Inflammatory macrophage treated with lipopolysaccharide for 4 hours (primary cell): ENCODE measurements around the gene ARPC1A.
"Not testable (repeated sequence)": the region's sequence is repeated elsewhere in the genome, so short reads cannot be mapped to it uniquely, and the experiment has no call there.

ENCODE experiments used
- DNase-seq: peaks from one replicate; pipeline ENCODE4 v3.0.0-alpha.2; 2020

ARPC1A gene

GRCh38 chr7:99372275-99373090 is 46.8 kb downstream of the ARPC1A start:
- DNase-seq, result peak; percentile 31

DNA sequence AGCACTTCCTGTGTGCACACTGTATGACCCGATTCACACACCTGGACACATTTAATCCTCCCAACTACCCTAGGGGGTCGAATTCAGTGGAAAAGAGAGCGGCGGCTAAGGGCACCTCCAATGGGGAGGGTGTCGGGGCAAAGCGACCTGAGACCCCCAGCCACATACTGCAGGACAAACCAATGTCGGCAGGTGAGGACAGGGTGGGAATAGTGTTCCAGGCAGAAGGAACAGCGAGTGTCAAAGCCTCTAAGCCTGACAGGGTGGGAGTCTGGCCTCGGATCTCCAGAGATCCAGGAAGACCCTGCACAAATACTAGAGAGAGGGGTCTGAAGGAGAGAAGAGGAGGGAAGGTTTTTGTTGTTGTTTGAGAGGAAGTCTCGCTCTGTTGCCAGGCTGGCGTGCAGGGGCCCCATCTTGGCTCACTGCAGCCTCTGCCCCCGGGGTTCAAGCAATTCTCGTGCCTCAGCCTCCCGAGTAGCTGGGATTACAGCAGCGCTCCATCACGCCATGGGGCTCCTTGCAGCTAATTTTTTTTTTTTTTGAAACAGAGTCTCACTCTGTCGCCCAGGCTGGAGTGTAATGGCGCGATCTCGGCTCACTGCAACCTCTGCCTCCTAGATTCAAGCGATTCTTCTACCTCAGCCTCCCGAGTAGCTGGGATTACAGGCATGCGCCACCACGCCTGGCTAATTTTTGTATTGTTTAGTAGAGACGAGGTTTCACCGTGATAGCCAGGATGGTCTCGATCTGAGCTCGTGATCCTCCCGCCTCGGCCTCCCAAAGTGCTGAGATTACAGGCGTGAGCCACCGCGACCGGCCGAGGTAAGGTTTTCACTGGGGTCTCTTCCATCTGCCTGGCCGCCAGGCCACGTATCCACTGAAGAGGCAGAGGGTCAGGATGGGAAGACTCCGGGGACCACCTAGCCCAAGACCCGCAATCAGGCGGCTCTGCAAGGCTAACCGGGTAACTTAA is 47.7 kb downstream of the ARPC1A start:
- DNase-seq, result no peak

GRCh38 chr7:99374111-99375064 is 48.7 kb downstream of the ARPC1A start, which contains the start of gene ARPC1B:
Gene ARPC1B (plus strand): TSS chr7:99374730. CDS start chr7:99385715, 10,985 bp downstream.
- DNase-seq, result peak; percentile 91

GRCh38 chr7:99375070-99375807 is 49.5 kb downstream of the ARPC1A start:
- peak; percentile 80 for DNase-seq

DNA sequence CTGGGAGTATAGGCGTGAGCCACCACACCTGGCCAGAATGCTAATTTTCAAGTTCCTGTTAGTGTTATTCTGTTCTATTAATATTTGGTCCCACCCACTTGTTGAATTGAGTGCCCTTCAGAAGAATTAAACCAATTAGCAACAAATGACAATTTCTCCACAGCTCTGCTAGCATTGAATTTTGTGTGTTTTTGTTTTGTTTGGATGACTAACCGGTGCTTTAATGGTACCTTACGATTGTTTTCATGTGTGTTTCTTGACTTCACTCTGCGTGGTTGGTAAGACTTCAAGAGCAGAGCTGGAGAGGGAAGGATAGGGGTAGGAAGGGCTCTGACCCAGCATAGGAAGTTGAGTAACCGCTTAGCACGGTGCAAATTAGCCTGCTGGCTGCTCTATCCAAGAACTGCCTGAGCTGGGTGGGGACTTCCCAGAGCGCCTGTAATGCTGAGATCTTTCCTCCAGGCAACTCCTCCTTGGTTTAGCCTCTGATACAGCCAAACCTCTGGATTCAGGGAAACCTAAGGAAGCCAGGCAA is 53.4 kb downstream of the ARPC1A start:
- peak; percentile 96 for DNase-seq

GRCh38 chr7:99379693-99380031 is 54.0 kb downstream of the ARPC1A start:
- DNase-seq, result not testable (repeated sequence)

DNA sequence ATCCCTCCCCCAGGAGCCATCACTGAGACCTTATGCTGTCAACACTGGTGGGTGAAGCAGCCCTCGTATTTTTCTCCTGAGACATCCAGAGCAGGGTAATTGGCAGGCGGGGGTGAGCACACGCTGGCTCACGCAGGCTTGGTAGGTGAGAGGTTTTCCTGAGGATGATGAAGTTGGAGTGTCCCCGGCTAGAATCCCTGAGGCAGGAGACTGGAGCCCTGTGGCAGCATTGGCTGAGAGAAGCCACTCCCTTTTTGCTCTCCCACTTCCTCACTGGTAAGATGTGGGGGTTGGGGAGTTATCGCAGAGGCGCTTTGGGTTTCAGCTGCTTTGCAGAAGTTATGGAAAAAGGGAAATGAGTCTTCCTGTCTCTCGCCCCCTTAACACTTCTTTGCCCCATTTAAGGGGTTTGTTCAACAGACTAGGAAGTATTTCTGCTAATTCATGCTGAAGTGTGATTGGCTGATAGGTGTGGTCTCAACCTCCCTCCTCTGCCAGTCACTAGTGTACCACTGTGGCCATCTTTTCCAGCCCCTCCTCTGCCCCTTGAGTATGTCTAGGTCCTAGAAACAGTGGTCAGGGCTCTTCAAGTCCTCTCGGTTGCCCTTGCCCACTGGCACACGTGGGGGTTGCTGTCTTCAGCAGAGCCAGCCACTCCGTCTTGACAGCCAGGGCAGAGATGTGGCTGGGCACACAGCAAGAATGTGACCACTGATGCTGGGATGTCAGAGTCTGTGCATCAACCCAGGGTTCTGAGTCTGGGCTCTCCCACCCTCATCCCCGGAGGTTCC is 54.5 kb downstream of the ARPC1A start:
- DNase-seq, result peak; percentile 99

DNA sequence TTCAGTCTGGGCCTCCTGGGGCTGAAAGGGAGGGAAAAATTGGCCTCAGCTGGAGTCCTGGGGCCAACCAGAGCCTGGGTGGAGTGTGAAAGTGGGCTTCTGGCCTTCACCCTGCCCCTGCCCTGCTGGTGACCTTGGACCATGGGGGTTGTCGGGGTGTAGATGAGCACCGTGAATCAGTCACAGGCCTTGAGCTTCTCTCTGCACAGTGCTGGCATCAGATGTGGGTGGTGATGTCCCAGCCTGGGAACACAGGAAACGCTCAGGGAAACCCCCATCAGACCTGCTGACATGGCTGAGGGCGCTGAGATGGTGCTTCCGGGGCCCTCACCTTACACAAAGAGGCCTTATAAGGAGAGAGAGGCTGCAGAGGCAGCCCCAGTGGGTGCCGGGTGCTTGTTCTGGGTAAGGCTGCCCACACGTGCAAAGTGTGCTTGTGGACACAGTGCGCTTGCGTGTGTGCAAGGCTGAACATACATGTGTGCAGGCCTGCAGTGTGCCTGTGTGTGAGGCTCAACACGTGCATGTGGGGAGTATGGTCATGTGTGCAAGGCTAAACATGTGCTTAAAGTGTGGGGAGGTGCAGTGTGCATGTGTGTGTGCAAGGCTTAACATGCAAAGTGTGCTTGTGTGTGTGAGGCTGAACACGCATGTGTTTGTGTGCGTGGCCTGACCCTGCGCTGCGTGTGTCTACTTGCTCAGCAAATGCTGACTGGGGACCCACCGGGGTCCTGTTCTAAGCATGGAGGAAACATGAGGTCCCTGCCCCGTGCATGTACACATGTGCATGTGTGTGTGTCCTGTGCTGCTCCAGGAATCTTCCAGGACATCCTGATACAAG is 55.3 kb downstream of the ARPC1A start:
- peak; percentile 87 for DNase-seq

DNA sequence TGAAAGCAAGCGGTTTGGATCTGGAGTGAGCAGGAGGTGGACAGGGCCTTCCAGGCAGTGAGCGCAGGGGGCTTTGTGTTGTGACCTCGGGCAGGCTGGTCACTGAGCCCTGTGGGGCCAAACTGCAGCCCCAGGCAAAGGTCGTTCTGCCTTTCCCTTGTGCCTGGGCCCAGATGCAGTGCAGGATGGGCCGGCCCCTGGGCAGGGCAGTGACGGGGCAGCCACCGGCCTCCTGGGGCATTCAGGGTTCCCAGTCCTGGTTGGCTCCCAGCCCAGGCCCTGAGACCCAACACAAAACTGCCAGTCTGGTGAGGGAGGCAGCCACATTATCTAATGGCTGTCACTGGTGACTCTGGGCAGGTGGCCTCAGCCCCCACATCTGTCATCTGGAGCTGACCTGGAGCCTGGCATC is 56.0 kb downstream of the ARPC1A start:
- DNase-seq, result no peak

GRCh38 chr7:99383203-99383602 is 57.5 kb downstream of the ARPC1A start:
- DNase-seq, result no peak

DNA sequence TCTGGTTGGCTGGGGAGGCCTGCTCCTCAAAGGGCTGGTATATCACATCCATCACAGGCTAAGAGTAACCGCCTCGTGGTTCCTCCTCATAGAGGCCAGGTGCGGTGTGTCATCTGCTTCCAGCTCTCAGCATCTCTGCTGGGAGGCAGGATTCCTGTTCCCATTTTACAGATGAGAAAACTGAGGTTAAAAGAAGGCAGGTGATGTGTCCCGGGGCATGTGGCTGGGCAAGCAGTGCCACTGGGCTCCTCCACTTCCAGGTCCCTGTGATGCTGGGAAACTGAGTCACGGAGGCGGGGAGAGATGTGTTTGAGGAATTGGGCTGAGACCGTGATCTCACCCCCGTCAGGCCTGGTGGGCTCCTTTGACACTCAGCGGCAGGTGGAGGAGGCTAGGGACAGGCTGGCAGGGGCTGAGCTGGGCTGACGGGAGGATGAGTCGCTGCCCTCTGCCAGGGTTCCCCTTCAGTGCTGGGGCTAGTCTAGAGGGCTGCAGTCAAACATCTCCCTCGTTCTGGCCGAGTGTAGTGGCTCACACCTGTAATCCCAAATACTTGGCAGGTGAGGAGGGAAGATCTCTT is 58.2 kb downstream of the ARPC1A start:
- DNase-seq, result no peak

- no peak for DNase-seq
Measured at GRCh38 chr7:99384523-99384922, 58.8 kb downstream of the ARPC1A start.

DNA sequence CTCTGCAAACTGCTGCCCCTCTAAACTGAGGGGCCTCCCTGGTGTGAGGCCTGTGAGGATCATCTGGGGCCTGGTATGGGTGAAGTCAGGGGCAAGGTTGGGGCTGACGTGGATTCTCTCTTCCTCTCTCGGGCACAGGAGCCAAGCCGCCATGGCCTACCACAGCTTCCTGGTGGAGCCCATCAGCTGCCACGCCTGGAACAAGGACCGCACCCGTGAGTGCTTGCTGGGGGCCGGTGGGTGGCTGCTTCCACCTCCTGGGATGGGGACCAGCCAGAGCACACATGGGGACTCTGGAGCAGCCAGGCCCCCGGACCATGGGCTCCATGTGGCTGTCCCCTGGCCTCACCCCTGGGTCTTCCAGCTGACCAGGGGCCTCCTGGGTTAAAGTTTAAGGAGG is 59.9 kb downstream of the ARPC1A start:
- DNase-seq, result peak; percentile 43

DNA sequence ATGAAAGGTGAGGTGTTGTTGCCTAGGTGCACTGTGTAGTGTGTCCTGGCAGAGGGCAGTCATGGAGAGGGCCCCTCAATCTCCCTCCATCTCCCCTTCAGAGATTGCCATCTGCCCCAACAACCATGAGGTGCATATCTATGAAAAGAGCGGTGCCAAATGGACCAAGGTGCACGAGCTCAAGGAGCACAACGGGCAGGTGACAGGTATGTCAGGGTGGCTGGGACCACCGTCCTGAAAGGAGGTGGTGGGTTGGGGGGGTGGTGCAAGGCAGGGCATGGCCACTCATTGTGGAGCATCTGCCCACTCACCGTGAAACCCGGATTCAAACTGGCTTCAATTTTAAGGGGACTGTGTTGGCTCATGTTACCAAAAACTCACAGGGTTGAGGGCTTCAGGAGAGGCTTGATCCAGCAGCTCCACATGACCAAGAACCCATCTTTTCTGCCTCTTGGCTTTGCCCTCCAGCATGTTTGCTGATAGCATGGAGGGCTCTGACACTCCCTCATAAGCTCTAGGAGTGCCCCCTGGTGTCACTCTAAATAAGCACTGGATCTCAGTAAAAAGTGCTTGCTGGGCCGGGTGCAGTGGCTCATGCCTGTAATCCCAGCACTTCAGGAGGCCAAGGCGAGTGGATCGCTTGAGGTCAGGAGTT is 61.0 kb downstream of the ARPC1A start:
- DNase-seq, result peak; percentile 72

DNA sequence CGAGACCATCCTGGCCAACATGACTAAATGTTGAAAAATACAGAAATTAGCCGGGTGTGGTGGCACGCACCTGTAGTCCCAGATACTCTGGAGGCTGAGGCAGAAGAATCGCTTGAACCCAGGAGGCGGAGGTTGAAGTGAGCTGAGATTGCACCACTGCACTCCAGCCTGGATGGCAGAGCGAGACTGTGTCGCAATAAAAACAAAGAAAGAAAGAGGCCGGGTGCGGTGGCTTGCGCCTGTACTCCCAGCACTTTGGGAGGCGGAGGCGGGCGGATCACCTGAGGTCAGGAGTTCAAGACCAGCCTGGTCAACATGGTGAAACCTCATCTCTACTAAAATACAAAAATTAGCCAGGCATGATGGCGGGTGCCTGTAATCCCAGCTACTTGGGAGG is 61.5 kb downstream of the ARPC1A start:
- not testable (repeated sequence) for DNase-seq

DNA sequence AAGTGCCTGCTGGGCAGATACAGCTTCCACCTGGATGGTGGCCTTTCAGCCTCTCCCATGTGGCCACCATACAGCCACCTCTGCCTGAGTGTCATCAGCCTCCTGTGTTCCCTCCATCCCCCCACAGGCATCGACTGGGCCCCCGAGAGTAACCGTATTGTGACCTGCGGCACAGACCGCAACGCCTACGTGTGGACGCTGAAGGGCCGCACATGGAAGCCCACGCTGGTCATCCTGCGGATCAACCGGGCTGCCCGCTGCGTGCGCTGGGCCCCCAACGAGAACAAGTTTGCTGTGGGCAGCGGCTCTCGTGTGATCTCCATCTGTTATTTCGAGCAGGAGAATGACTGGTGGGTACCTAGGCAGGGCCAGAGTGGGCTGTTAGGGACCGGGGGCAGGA is 62.2 kb downstream of the ARPC1A start:
- no peak for DNase-seq

DNA sequence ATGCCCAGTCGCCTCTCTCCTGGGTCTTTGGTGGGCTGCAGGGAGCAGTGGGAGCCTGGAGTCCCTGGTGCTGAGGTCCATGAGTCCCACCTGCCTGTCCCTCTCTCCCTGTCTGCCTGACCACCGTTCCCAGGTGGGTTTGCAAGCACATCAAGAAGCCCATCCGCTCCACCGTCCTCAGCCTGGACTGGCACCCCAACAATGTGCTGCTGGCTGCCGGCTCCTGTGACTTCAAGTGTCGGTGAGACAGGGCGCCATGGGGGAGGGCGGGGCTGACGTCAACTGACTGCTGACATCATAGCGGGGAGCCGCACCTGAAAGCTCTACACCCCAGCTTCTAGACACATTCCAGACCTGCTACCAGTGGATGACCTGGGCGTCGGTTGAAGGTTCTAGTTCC is 64.1 kb downstream of the ARPC1A start:
- no peak for DNase-seq

- DNase-seq, result no peak
Measured at GRCh38 chr7:99390941-99391602, 65.4 kb downstream of the ARPC1A start.
